ENCODE data around the gene EED.

Gene EED

GRCh38 chr11:86262387-86262786 lies 17.8 kb downstream of the EED start:
- TF ChIP-seq CTCF (IDR thresholded peaks at IDR 0.05; ENCODE audit: low read depth, low read length), result no peak
- no peak overlapping the region for H3K4me3 ChIP-seq (ENCODE audit: low read depth, low read length)

- no peak for TF ChIP-seq CTCF (IDR thresholded peaks at IDR 0.05; ENCODE audit: low read depth, low read length)
- no peak overlapping the region for H3K4me3 ChIP-seq (ENCODE audit: low read depth, low read length)
These were observed 20.1 kb downstream of the EED start for GRCh38 chr11:86264649-86265048.

GRCh38 chr11:86265194-86265593 lies 20.6 kb downstream of the EED start:
- TF ChIP-seq CTCF (IDR thresholded peaks at IDR 0.05; ENCODE audit: low read depth, low read length), result no peak
- H3K4me3 ChIP-seq (ENCODE audit: low read depth, low read length), result no peak overlapping the region

GRCh38 chr11:86269645-86270044 lies 25.1 kb downstream of the EED start:
- no peak overlapping the region for H3K4me3 ChIP-seq (ENCODE audit: low read depth, low read length)
- TF ChIP-seq CTCF (IDR thresholded peaks at IDR 0.05; ENCODE audit: low read depth, low read length), result no peak

GRCh38 chr11:86274503-86274902 lies 29.9 kb downstream of the EED start:
- no peak overlapping the region for H3K4me3 ChIP-seq (ENCODE audit: low read depth, low read length)
- TF ChIP-seq CTCF (IDR thresholded peaks at IDR 0.05; ENCODE audit: low read depth, low read length), result no peak

- no peak overlapping the region for H3K4me3 ChIP-seq (ENCODE audit: low read depth, low read length)
- no peak for TF ChIP-seq CTCF (IDR thresholded peaks at IDR 0.05; ENCODE audit: low read depth, low read length)
These were observed 30.4 kb downstream of the EED start for GRCh38 chr11:86274999-86275398.

GRCh38 chr11:86275493-86276370 lies 31.2 kb downstream of the EED start:
- no peak for TF ChIP-seq CTCF (IDR thresholded peaks at IDR 0.05; ENCODE audit: low read depth, low read length)
- H3K4me3 ChIP-seq (ENCODE audit: low read depth, low read length), result no peak overlapping the region

Measured in WI38 (cell line).